Astrocyte of the cerebellum (primary cell): ENCODE results near the gene NSFL1C.
A peak's percentile ranks its signal among the peaks of the same experiment; 100 is the strongest.

Source experiments
- DNase-seq: peaks from one replicate; pipeline ENCODE4 v3.0.0-alpha.2; 2011; ENCODE audit warnings: low read depth
- H3K4me3 ChIP-seq: 2 replicates; pipeline ENCODE4 v1.5.1; 2011; ENCODE audit warnings: mild to moderate bottlenecking, low read depth, low read length, moderate library complexity
- in situ Hi-C: cut with HindIII; loops from 2 replicates; pipeline ENCODE4 v1.10.0; 2017; ENCODE audit warnings: low sequenced_read_pairs
- TF ChIP-seq, protein P1 (sequence below): IDR thresholded peaks from 2 replicates; pipeline ENCODE4 v1.5.1; 2012; ENCODE audit warnings: low read length, low read depth, moderate library complexity, mild to moderate bottlenecking; ENCODE audit errors: missing control alignments

Gene NSFL1C

DNA sequence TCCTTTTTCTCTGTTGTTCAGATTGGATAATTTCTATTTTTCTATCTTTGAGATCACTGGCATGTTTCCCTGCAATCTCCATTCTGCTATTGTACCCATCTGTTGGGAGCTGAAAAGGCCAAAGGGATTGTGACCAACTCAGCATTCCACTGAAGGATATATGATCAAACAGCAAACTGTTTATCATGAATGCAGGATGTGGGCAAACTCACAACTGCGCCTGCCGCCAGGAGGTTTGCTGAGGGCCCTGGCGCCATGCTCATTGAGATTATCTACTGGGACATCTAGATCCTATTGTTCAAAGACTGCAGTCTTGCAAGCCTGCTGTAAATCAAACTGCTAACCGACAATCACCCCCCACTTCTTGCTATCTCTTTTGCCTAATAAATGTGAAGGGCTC, 69.9 kb downstream of the NSFL1C start:
- TF ChIP-seq, protein P1, sequence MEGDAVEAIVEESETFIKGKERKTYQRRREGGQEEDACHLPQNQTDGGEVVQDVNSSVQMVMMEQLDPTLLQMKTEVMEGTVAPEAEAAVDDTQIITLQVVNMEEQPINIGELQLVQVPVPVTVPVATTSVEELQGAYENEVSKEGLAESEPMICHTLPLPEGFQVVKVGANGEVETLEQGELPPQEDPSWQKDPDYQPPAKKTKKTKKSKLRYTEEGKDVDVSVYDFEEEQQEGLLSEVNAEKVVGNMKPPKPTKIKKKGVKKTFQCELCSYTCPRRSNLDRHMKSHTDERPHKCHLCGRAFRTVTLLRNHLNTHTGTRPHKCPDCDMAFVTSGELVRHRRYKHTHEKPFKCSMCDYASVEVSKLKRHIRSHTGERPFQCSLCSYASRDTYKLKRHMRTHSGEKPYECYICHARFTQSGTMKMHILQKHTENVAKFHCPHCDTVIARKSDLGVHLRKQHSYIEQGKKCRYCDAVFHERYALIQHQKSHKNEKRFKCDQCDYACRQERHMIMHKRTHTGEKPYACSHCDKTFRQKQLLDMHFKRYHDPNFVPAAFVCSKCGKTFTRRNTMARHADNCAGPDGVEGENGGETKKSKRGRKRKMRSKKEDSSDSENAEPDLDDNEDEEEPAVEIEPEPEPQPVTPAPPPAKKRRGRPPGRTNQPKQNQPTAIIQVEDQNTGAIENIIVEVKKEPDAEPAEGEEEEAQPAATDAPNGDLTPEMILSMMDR = no peak
- DNase-seq = no peak
- in situ Hi-C loops = no loop called here
- H3K4me3 ChIP-seq = no peak overlapping the region

DNA sequence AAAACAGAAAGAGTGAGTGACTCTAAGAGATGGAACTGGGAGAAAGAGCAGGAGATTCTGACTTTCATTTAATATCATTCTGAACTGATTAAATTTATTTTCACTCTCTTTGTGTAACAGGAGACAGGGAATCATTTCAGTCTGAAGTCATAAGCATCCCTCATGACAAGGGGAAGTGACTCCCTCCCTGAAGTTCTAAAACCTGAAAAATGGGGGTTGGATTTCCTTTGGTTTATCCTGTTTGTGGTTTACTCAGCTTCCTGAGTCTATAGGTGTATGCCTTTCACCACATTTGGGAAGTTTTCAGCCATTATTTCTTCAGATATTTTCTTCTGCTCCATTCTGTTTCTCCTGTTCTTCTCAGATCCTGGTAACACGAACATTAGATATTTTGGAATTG, 70.4 kb downstream of the NSFL1C start:
- DNase-seq = no peak
- TF ChIP-seq, protein P1 = no peak
- H3K4me3 ChIP-seq = no peak overlapping the region
- in situ Hi-C loops = no loop called here

- no peak for DNase-seq
- TF ChIP-seq, protein P1 = no peak
- in situ Hi-C loops = loop anchor here (5.0 kb wide), 1 partner anchor 58 kb away; no protein-coding TSS in a partner anchor
- H3K4me3 ChIP-seq = no peak overlapping the region
Measured at GRCh38 chr20:1394686-1395085, 72.0 kb downstream of the NSFL1C start.

DNA sequence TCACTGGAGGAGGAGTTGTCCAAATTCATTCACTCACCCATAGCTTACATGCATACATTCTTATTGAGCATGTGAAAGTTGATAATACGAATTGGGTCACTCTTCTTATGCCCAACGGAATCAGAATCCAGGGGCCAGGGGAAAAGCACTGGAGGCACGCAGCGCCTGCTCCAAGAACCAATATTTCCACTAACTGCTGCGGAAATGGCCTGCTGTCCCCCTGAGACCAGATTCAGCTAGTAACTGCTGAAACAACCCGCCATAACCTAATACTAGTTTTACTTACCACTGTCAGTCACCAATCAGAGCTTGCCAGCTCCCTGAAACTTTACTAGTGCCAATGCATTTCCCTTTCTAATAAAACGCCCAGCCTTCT, 73.2 kb downstream of the NSFL1C start:
- no peak for DNase-seq
- H3K4me3 ChIP-seq = peak overlapping the region; percentile 75
- TF ChIP-seq, protein P1 = no peak
- in situ Hi-C loops = loop anchor here (5.0 kb wide), 1 partner anchor 59 kb away; no protein-coding TSS in a partner anchor

DNA sequence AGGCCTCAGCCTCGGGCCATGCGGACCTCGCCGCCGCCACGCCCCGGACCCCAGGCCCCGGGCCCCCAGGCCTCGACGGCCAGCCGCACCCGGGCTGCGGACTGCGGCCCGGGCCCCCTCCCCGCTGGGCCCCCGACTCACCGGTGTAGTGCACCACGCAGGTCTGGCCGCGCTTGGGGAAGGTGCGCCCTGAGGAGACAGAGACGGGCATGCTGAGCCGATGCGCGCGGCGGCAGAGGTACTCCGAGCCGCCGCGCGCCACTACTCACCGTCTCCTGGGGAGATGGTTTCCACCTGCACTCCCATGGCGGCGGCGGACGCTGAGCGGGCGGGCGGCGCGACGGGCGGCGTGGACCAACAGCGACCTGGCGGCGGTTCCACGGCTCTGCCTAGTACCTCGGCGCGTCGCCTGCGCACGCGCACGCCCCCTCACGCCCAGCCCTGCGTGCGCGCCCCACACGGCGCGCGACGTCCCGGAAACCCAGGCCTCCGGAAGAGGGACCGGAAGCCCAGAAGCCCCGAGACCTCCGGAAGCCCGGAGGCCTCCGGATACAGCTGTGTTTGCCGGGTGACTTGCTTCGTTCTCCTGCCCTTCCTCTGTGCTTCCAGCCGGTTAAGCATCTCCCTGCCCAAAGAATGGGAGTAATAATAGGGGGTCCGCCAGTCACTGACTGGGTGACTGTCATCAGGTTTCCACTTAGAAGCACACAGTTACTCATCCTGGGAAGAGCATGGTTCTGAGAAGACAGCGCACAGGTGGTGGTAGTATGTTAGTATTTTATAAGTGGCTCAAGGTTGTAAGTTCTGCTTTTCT, 73.7 kb downstream of the NSFL1C start, which contains the start of gene FKBP1A:
TSS of gene FKBP1A (minus strand) at position 362 of the 814 bp plus-strand sequence. CDS start at position 306, 56 bp downstream.
- in situ Hi-C loops = loop anchor here (5.0 kb wide), 1 partner anchor 59 kb away; no protein-coding TSS in a partner anchor
- no peak for DNase-seq
- peak within 1 kb of the TSS; percentile 75 for H3K4me3 ChIP-seq
- TF ChIP-seq, protein P1 = no peak

GRCh38 chr20:1392443-1392692, 74.3 kb downstream of the NSFL1C start:
- in situ Hi-C loops = loop anchor here (5.0 kb wide), 1 partner anchor 60 kb away; no protein-coding TSS in a partner anchor
- TF ChIP-seq, protein P1 = no peak
- no peak for DNase-seq
- H3K4me3 ChIP-seq = peak overlapping the region; percentile 75
